OCI-LY7 (cell line): ENCODE data around the gene B3GNT8. TPM values are rescaled to one million over a fixed set of nuclear protein-coding genes. Genes with fewer than 3 reads are reported as not detected.

ENCODE experiments used
- BruUV-seq: library from RNA; stranded (reverse); fragments of 400-500 nt; replicated peaks from 2 replicates; lab custom pipeline; 2021; lab: Mats Ljungman, UMichigan
- CTCF ChIA-PET: fragments of 300-600 bp; sonication (Branson Sonifier 250); formaldehyde crosslinking; loops from one replicate; lab custom pipeline; 2022; ENCODE audit warnings: antibody characterized with exemption; ENCODE audit not compliant: unreplicated experiment; lab: Charles Lee
- POLR2A ChIA-PET: fragments of 300-600 bp; sonication (Branson Sonifier 250); formaldehyde crosslinking; loops from one replicate; lab custom pipeline; 2022; ENCODE audit warnings: antibody characterized with exemption; lab: Charles Lee
- DNase-seq: peaks from one replicate; pipeline ENCODE4 v3.0.0-alpha.2; 2015; ENCODE audit warnings: low spot score
- H2AFZ ChIP-seq: fragments of 200-600 bp; sonication (generic), shearing (Covaris generic); 2 replicates; pipeline ENCODE4 v1.6.1; 2014; ENCODE audit warnings: mild to moderate bottlenecking, antibody characterized with exemption, low read length, moderate library complexity
- H3K27ac ChIP-seq: fragments of 200-600 bp; sonication (generic); 2 replicates; pipeline ENCODE4 v1.5.1; 2014; ENCODE audit warnings: mixed run types, low read depth, mild to moderate bottlenecking, moderate library complexity, low read length, inconsistent platforms; ENCODE audit not compliant: poor library complexity, severe bottlenecking
- H3K36me3 ChIP-seq: fragments of 200-600 bp; sonication (generic); 2 replicates; pipeline ENCODE4 v1.6.1; 2014; ENCODE audit warnings: mild to moderate bottlenecking, antibody characterized with exemption, low read length, moderate library complexity, mixed read lengths; ENCODE audit not compliant: insufficient read depth
- H3K4me1 ChIP-seq: fragments of 200-600 bp; sonication (generic); 2 replicates; pipeline ENCODE4 v1.5.1; 2014; ENCODE audit warnings: mild to moderate bottlenecking, low read length; ENCODE audit not compliant: insufficient read depth, poor library complexity, severe bottlenecking
- H3K4me2 ChIP-seq: fragments of 200-600 bp; sonication (generic); 2 replicates; pipeline ENCODE4 v1.6.1; 2014; ENCODE audit warnings: mild to moderate bottlenecking, low read length
- H3K4me3 ChIP-seq: fragments of 200-600 bp; sonication (generic); 2 replicates; pipeline ENCODE4 v1.5.1; 2014; ENCODE audit warnings: mild to moderate bottlenecking, low read depth, low read length; ENCODE audit not compliant: poor library complexity, severe bottlenecking
- H3K79me2 ChIP-seq: fragments of 200-600 bp; sonication (generic); 2 replicates; pipeline ENCODE4 v1.6.1; 2016; ENCODE audit warnings: low read depth, mild to moderate bottlenecking, low read length, moderate library complexity, mixed read lengths; ENCODE audit not compliant: insufficient read depth
- H3K9me2 ChIP-seq: fragments of 200-600 bp; sonication (generic); 2 replicates; pipeline ENCODE4 v1.6.1; 2016; ENCODE audit warnings: mild to moderate bottlenecking, low read length, mixed read lengths; ENCODE audit not compliant: insufficient read depth
- H3K9me3 ChIP-seq: fragments of 200-600 bp; sonication (generic); 2 replicates; pipeline ENCODE4 v1.6.1; 2014; ENCODE audit warnings: mild to moderate bottlenecking, mixed run types, low read length, mixed read lengths
- H4K20me1 ChIP-seq: fragments of 200-600 bp; sonication (generic); 2 replicates; pipeline ENCODE4 v1.6.1; 2014; ENCODE audit warnings: mild to moderate bottlenecking, antibody characterized with exemption, low read length, moderate library complexity, mixed read lengths; ENCODE audit not compliant: insufficient read depth
- CTCF ChIP-seq: fragments of 200-600 bp; sonication (generic); conservative IDR thresholded peaks from 2 replicates; pipeline ENCODE4 v1.5.1; 2014; ENCODE audit warnings: mild to moderate bottlenecking, antibody characterized with exemption, low read length, moderate library complexity, mixed read lengths
- EZH2phosphoT487 ChIP-seq: fragments of 200-600 bp; sonication (generic); IDR thresholded peaks from 2 replicates; pipeline ENCODE4 v1.6.1; 2018; ENCODE audit warnings: low read depth, borderline replicate concordance, mild to moderate bottlenecking, mixed run types, antibody characterized with exemption, low read length, moderate library complexity, mixed read lengths
- intact Hi-C: fragments of 100-400 bp; cut with micrococcal nuclease; formaldehyde crosslinking; loops from one replicate; pipeline ENCODE4 v1.10.0; 2022; ENCODE audit not compliant: unreplicated experiment
- small RNA-seq: library from RNA; depleted of rRNA; stranded (forward); fragments of <200 nt; gene quantifications from one replicate; pipeline ENCODE3, GENCODE V24; 2014
- total RNA-seq, 2 experiments: library from RNA; depleted of rRNA in 1 of 2; stranded (reverse); fragments of >200 nt in 1 of 2; shearing (Covaris generic) in 1 of 2; gene quantifications; 2 replicates each; pipeline ENCODE4 v1.2.3, GENCODE V29; 2014 to 2022

The B3GNT8 gene
- total RNA-seq, 2 experiments from 2014 or later, result 0.40 to 0.47 TPM

GRCh38 chr19:41376998-41377365 lies 50.2 kb downstream of the B3GNT8 start:
- no peak overlapping the region for H2AFZ ChIP-seq
- H3K9me2 ChIP-seq, result no peaks in the 10 kb centered on the region
- H3K36me3 ChIP-seq, result no peaks in the 10 kb centered on the region
- no peak for DNase-seq
- BruUV-seq, result no TSS peak
- H4K20me1 ChIP-seq, result no peaks in the 10 kb centered on the region
- no peak overlapping the region for H3K4me3 ChIP-seq
- no peak overlapping the region for H3K27ac ChIP-seq
- CTCF ChIA-PET, result no interaction called here
- POLR2A ChIA-PET, result no interaction called here
- H3K9me3 ChIP-seq, result no peaks in the 10 kb centered on the region
- H3K79me2 ChIP-seq, result no peaks in the 10 kb centered on the region
- no peak for TF ChIP-seq EZH2phosphoT487
- TF ChIP-seq CTCF, result no peak
- intact Hi-C loops, result no loop called here
- no peak overlapping the region for H3K4me2 ChIP-seq
- H3K4me1 ChIP-seq, result peaks cover 13% of the 10 kb centered on the region

GRCh38 chr19:41376241-41376997 lies 50.8 kb downstream of the B3GNT8 start, which contains the start of gene TMEM91:
TMEM91 (plus strand) TSS chr19:41376533; CDS start chr19:41378310, 1,777 bp downstream.
- Histone ChIP-seq H3K9me2 (no peaks in the 10 kb centered on the region), H3K36me3 (no peaks in the 10 kb centered on the region), H3K4me3 (no peak within 1 kb of the TSS), H3K27ac (no peak within 1 kb of the TSS), H3K9me3 (no peaks in the 10 kb centered on the region), H3K4me1 (peaks cover 13% of the 10 kb centered on the region), H3K4me2 (no peak within 1 kb of the TSS), H2AFZ (no peak within 1 kb of the TSS), H4K20me1 (no peaks in the 10 kb centered on the region), H3K79me2 (no peaks in the 10 kb centered on the region)
- intact Hi-C loops, result no loop called here
- BruUV-seq, result no TSS peak
- ChIA-PET CTCF (no interaction called here), POLR2A (no interaction called here)
- TF ChIP-seq CTCF (no peak), EZH2phosphoT487 (no peak)
- no peak for DNase-seq

Small RNA genes lying within 50 kb of the gene (small RNA-seq; reads per million reads assigned to genes)
- not detected for gene RF00017

Other genes starting within 250 kb of the B3GNT8 start
- gene CYP2S1, start 234.2 kb downstream of the B3GNT8 start, total RNA-seq (2014; rRNA removed; shearing (Covaris generic)), result not detected in 2 replicates
- gene CYP2S1, start 234.2 kb downstream of the B3GNT8 start, total RNA-seq (2022), result not detected in 2 replicates
- gene AXL, start 208.2 kb downstream of the B3GNT8 start, total RNA-seq (2014; rRNA removed; shearing (Covaris generic)), result not detected in 2 replicates
- not detected in 2 replicates for gene AXL, start 208.2 kb downstream of the B3GNT8 start, total RNA-seq (2022)
- 194 and 200 TPM in 2 replicates for gene HNRNPUL1, start 163.0 kb downstream of the B3GNT8 start, total RNA-seq (2014; rRNA removed; shearing (Covaris generic))
- gene HNRNPUL1, start 163.0 kb downstream of the B3GNT8 start, total RNA-seq (2022), result 360 and 377 TPM in 2 replicates
- gene CCDC97, start 117.2 kb downstream of the B3GNT8 start, total RNA-seq (2014; rRNA removed; shearing (Covaris generic)), result 14.4 and 15.0 TPM in 2 replicates
- 35.0 and 36.6 TPM in 2 replicates for gene CCDC97, start 117.2 kb downstream of the B3GNT8 start, total RNA-seq (2022)
- gene TGFB1, start 73.5 kb downstream of the B3GNT8 start, total RNA-seq (2014; rRNA removed; shearing (Covaris generic)), result 10.9 and 15.5 TPM in 2 replicates
- 69.9 and 88.8 TPM in 2 replicates for gene TGFB1, start 73.5 kb downstream of the B3GNT8 start, total RNA-seq (2022)
- 1.7 and 3.9 TPM in 2 replicates for gene B9D2, start 63.2 kb downstream of the B3GNT8 start, total RNA-seq (2014; rRNA removed; shearing (Covaris generic))
- gene B9D2, start 63.2 kb downstream of the B3GNT8 start, total RNA-seq (2022), result 3.4 and 5.2 TPM in 2 replicates
- gene TMEM91, start 50.8 kb downstream of the B3GNT8 start, total RNA-seq (2014; rRNA removed; shearing (Covaris generic)), result 5.6 and 10.7 TPM in 2 replicates
- 12.7 and 13.5 TPM in 2 replicates for gene TMEM91, start 50.8 kb downstream of the B3GNT8 start, total RNA-seq (2022)
- gene EXOSC5, start 30.0 kb downstream of the B3GNT8 start, total RNA-seq (2014; rRNA removed; shearing (Covaris generic)), result 48.3 and 55.8 TPM in 2 replicates
- 36.0 and 40.0 TPM in 2 replicates for gene EXOSC5, start 30.0 kb downstream of the B3GNT8 start, total RNA-seq (2022)
- 34.6 and 66.4 TPM in 2 replicates for gene BCKDHA, start 29.6 kb downstream of the B3GNT8 start, total RNA-seq (2014; rRNA removed; shearing (Covaris generic))
- gene BCKDHA, start 29.6 kb downstream of the B3GNT8 start, total RNA-seq (2022), result 16.8 and 17.8 TPM in 2 replicates
- 22.4 and 30.6 TPM in 2 replicates for gene DMAC2, start 12.5 kb upstream of the B3GNT8 start, total RNA-seq (2014; rRNA removed; shearing (Covaris generic))
- gene DMAC2, start 12.5 kb upstream of the B3GNT8 start, total RNA-seq (2022), result 40.6 and 41.6 TPM in 2 replicates
- gene ERICH4, start 15.8 kb upstream of the B3GNT8 start, total RNA-seq (2014; rRNA removed; shearing (Covaris generic)), result not detected in 2 replicates
- not detected in 2 replicates for gene ERICH4, start 15.8 kb upstream of the B3GNT8 start, total RNA-seq (2022)
- gene CEACAM21, start 148.8 kb upstream of the B3GNT8 start, total RNA-seq (2014; rRNA removed; shearing (Covaris generic)), result 25.9 and 40.8 TPM in 2 replicates
- 52.5 and 56.0 TPM in 2 replicates for gene CEACAM21, start 148.8 kb upstream of the B3GNT8 start, total RNA-seq (2022)
- gene CEACAM4, start 199.7 kb upstream of the B3GNT8 start, total RNA-seq (2014; rRNA removed; shearing (Covaris generic)), result not detected in 2 replicates
- gene CEACAM4, start 199.7 kb upstream of the B3GNT8 start, total RNA-seq (2022), result not detected in 2 replicates